GM19240 (cell line): ENCODE data around the gene CLCN7.

ENCODE experiments used
- DNase-seq: peaks from one replicate; pipeline ENCODE4 v3.0.0; 2011; ENCODE audit warnings: low spot score; ENCODE audit not compliant: insufficient read length

The CLCN7 gene

GRCh38 chr16:1464196-1464893 lies 10.5 kb downstream of the CLCN7 start:
- no peak for DNase-seq

DNA sequence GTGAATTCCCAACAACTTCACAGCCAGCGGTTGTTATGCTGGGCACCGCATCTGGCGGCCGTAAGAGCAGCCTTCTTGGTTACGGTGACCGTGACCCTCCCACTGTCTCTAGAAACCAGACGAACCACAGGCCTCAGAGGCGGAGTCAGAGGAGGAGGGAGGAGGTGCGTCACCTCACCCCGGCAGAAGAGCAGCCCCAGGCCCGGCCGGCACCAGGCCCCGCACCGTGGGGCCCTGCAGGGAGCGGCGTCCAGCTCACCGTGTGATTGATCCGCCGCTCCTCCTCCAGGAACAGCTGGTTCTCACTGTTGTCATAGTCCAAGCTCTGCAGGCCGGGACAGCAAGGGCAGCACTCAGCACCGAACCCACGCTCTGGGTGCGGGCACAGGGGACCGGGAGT lies 13.7 kb downstream of the CLCN7 start:
- DNase-seq = no peak

DNA sequence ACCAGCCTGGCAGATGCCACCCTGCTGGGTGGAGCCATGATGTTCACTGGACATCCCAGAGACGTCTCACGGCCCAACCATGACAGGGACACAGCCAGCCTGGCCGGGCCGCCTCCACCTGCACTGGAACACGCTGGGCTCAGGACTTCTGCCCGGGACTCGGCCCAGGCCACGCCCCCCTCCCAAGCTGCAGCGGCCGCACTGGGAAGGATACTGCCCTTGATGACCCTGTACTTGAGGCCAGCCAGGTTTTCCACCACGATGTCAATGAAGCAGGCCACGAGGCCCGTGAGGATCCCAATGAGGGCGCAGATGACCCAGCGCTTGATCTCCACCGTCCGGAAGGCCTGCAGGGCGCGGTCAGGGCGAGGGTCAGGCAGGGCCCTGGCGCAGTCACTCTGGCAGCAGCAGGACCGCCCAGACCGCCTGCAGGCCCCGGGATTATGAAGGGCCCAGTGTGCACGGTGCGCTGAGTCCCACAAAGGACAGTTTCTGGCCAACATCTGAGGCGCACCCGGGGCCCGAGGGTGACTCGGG lies 14.2 kb downstream of the CLCN7 start:
- no peak for DNase-seq

DNA sequence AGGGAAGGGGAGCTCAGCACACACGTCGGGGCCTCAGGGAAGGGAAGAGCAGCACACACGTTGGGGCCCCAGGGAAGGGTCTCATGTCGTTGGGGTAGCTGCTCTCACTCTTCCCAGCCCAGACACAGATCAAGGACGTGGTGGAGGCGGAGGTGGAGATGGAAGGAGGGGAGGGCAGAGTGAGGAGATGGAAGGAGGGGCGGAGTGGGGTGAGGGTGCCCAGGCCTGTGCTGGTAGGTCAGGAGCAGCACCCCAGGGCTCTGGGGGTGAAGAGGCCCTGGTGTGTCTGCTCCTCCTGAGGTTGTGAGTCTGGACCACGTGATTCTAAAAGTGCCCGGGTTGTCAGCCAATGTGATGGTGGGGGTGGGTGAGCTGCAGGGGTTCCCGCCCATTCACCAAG lies 14.9 kb downstream of the CLCN7 start:
- no peak for DNase-seq

DNA sequence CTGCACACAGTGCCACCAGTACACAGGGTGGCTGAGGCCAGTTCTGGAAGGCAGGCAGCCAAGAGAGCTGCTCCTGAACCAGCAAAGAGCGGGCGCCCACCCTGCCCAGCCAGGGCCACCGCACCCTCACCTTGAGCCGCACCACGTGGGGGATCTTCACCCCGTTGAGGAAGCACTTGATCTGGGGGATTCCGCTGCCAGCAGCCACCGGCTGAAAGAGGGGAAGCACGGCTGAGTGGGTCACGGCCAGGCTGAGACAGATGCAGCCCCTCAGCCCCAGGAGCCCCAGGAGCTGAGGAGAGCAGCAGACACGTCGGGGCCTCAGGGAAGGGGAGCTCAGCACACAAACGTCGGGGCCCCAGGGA lies 15.9 kb downstream of the CLCN7 start:
- DNase-seq = no peak

GRCh38 chr16:1458336-1458976 lies 16.4 kb downstream of the CLCN7 start:
- DNase-seq = no peak

DNA sequence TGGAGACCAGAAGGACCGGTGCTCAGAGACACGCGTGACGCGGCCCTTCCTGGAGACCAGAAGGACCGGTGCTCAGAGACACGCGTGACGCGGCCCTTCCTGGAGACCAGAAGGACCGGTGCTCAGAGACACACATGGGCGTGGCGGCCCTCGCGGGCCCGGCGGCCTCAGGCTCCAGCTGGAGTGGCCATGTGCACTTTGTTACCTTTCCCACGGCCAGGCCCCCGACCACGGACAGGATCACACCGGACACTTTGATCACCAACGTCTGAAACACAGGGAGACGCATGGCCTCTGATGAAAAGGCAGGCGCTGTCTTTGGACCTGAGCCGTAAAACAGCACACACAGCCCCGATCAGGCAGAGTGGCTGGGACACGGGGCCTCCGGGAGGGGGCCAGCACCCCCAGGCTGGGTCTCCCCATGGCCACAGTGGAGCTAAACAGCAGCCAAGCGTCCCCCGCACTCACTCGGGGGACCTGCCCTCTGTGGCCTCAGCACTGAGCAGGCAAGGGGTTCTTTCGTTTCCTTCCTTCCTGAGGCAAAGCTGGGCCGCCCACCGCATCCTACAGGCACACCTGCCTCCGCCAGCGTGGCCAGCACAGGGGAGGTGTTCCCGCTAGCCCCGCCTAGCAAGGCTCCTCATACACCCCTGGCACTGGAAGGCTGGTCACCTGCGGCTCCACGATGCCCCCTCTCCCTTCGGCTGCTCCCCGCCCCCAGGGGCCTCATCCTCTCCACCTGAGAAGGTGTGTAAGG lies 17.2 kb downstream of the CLCN7 start:
- no peak for DNase-seq

GRCh38 chr16:1456951-1457350 lies 17.9 kb downstream of the CLCN7 start:
- DNase-seq = no peak

DNA sequence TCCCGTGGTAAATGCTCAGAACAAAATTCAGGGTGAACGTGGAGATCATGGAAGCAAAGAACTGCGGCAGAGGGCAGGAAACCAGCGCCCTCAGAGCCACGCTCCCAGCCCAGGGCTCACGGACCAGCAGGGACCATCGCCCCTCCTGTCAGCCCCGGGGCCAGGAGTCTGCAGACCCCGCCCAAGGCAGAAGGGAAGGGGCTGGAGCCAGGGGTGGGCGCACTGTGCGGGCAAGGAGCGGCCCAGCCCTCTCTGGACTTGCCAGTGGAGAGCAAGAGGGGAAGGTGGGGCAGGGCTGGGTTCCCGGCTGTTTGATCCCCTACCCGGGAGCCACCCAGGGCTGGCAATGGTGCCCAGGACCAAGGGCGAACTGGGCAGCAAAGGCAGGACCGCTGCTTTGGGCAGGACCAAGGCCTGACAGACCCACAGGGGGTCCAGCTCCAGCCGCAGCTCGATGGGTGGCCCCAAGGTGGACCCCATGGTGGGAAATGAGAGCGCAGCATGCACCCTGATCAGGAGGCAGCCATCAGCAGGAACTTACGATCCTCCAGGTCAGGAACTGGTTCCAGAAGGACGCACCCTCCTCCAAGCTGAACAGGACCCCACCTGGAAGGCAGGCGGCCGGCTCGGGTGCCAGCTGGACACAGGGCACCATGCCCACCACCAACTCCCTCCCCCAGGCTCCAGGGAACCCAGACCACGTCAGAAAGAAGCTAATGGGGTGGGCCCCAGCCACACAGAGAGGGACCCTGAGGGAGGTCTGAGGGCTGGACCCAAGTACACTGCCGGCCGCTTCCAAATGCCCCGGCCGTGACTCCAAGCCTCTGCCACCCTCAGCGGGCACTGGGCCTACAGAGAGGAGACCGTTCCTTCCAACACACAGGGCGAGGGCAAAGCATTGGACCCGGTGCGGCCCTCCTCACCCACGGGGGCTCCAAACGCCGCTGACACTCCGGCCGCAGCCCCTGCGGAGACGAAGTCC lies 19.3 kb downstream of the CLCN7 start:
- DNase-seq = no peak

GRCh38 chr16:1454561-1454960 lies 20.3 kb downstream of the CLCN7 start:
- DNase-seq = no peak

DNA sequence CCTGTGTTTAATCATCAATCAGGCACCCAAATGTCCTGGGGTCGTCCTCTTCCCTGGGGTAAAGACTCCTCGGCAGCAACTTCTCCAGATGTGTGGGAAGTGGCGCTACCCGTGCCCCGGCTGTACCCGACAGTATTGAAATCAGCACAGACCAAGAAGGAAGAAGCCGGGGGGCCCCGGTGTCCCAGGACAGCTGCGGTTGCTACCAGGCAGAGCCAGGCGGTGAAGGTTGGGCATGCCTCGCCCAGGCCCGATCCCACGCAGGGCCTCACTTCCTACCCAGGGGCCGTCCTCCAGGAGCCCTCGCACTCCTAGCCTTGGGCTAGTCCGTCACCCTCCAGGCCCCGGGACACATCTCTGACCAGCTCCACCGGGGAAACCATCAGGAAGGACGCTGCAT lies 21.5 kb downstream of the CLCN7 start:
- DNase-seq = no peak

- no peak for DNase-seq
Measured at GRCh38 chr16:1452530-1452929, 22.3 kb downstream of the CLCN7 start.

DNA sequence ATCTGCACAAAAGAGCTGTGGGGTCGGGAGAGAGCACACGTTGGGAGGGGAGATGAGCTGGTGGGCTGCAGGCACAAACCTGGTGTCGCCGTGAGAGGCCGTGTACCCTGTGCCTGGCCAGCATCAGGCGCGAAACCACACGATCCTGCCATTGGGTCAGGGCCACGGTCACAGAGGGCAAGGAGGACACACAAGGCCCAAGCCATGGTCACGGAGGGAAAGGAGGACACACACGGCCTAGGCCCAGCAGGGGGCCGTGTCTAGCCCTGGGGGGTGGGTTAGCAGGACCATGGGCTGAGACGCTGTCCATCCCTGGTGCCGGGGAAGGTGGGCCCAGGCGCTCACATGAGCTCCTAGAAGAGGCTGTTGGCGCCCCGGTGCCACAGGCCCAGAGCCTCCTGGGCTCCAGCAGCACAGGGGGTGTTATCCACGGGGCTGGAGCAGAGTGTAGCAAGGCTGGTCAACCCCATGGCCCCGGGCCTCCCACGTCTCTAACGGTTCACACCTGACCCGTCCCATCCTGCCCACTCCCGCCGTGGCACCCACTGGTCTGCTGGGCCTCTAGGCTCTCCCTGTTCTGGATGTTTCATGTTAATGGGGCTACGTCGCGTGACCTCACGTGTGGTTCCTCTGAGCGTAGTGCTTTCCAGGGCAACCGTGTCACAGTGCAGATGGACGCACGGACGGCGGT lies 23.0 kb downstream of the CLCN7 start:
- DNase-seq = no peak

- DNase-seq = no peak
Measured at GRCh38 chr16:1450841-1451240, 24.0 kb downstream of the CLCN7 start.

DNA sequence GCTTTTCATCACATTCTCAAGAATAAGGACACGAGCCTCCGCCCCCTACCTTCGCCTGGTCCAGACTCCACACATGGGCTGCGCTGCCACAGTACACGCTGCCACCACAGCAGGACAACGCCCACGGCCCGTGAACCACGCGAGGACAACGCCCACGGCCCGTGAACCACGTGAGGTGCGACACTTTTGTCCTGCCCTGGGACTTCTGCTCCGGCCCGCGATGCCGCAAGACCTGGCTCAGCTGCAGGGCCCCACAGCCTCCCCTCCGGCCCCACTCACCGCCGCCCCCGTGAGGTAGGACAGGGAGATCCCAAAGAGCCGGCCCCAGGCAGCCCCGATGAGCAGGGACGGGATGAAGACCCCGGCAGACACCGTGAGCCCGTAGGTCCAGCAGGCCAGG lies 24.6 kb downstream of the CLCN7 start:
- DNase-seq = no peak

DNA sequence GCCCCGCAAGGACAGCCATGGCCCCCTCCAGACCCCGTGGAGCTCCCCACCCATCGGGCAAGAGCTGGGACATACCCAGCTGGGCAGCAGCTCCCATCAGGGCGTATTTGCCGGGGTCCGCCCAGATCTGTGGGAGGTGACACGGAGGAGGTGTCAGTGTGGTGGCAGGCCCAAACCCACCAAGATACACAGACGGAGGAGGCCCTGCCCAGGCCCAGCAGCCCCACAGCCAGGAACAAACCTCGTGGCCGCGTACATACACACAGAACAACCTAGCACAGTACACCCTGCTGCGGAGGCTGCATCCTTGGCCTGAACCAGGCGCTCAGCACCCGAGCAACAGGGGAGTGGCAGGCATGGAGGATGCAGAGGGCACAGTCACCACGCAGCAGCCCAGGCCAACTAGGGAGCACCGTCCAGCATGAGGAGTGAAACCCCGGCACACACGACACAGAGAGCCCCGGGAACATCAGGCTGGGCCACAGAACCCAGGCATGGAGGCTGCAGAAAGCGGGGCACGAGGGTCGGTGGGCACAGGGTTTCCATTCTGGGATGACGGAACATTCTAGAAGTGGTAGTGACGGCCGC lies 25.5 kb downstream of the CLCN7 start:
- DNase-seq = no peak

- DNase-seq = no peak
Measured at GRCh38 chr16:1448536-1449116, 26.2 kb downstream of the CLCN7 start.

DNA sequence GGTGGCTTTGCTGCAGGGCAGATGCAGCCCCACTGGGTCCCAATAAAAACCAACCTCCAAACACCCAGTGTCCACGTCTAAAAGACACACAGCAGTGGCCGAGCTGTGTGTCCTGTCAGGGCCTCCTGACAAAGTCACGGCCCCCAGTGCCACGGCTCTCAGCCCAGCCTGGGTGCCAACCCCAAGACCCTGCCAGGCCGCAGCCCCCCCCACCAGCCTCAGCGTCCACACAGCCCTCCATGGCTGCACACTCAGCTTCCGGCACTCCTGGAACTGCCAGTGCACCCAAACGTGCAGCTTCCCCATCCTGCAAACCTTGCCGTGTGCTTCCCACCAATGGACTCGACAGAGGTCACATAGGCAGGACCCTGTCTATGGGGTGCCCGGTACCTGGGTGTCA lies 26.9 kb downstream of the CLCN7 start:
- DNase-seq = no peak

DNA sequence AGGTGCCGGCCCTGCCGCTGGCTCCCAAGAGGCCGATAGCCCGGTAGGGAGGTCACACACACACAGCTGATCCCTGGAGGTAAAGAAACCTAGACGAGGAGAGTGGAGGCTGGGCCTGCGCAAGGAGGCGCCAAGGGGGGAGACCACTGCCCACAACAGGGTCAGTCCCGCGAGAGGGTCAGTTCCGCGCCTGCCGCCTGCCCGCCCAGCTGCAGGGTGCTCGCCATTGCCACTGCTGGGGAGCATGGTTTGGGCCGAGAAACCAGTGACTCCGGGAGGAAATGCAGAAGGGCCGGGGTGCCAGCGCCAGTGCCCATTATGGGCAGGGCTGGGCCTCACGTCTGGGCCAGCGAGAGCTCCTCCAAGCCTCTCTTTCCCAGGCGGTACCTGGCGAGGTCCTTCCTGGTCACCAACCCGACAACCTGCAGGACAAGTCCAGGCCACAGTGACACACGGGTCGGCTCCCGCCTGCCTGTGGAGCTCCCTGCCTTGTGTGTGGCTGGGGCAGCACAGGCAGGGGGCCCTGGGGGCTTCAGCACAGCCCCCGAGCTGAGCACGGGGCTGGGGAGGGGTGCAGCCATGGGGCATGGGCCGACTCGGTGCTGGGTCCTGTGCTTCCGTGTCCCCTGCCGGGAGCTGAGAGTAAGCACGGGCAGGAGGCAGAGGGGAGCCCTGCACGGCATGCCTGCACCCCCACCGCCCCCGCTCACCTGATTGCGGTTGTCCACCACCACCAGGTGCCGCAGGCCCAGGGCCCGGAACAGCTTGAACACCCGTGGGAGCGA lies 28.3 kb downstream of the CLCN7 start:
- no peak for DNase-seq
